ENCODE measurements around the gene HLTF. TPM values are rescaled to one million over a fixed set of nuclear protein-coding genes. Genes with fewer than 3 reads are reported as not detected.

HLTF gene
- total RNA-seq, 6 experiments from 2014 or later = 31.0 to 36.6 (median 34.5) TPM

DNA sequence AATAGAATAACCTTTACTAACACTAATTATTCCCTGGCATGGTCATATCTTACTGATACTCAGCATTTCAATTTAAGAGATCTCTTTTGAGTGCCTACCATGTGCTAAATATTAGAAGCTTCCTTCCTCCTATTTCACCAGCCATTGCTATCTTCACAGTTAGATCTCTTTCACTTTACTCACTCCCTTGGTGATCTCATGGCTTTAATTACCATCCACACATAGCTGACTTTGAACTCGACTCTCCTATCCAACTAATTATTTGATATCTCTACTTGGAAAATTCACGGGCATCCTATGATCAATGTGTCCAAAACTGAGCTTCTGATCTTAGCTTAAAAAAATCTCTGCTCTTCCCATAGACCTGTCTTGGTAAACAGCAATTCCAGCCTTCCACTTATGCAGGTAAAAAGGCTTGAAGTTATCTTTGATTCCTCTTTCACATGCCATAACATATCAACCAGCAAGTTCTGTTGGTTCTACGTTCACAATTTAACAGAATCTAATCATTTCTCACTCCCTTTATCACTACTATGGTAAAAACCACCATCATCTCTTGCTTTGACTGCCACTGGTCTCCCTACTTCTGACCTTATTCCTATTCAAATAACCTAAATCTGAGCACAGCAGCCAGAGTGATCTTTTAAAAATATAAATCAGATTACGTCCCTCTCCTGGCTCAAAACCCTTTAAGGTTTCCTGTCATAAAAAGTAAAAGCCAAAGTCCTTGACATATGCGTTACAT is 41.8 kb downstream of the HLTF start:
- no peak for DNase-seq
- TF ChIP-seq CTCF (IDR thresholded peaks at IDR 0.05) = no peak
- H3K4me3 Mint-ChIP-seq = no peak overlapping the region
- 0 out of 2 replicates have a peak, but pooled peaks cover 2% of the 10 kb centered on the region for H3K27me3 Mint-ChIP-seq (ENCODE audit: insufficient read depth)
- no peaks in the 10 kb centered on the region for H3K9me3 Mint-ChIP-seq
- peaks cover 27% of the 10 kb centered on the region for H3K4me1 Mint-ChIP-seq (ENCODE audit: low read depth)
- H3K27ac Mint-ChIP-seq = no peak overlapping the region
- peaks cover 28% of the 10 kb centered on the region for H3K36me3 Mint-ChIP-seq (ENCODE audit: low read depth)

DNA sequence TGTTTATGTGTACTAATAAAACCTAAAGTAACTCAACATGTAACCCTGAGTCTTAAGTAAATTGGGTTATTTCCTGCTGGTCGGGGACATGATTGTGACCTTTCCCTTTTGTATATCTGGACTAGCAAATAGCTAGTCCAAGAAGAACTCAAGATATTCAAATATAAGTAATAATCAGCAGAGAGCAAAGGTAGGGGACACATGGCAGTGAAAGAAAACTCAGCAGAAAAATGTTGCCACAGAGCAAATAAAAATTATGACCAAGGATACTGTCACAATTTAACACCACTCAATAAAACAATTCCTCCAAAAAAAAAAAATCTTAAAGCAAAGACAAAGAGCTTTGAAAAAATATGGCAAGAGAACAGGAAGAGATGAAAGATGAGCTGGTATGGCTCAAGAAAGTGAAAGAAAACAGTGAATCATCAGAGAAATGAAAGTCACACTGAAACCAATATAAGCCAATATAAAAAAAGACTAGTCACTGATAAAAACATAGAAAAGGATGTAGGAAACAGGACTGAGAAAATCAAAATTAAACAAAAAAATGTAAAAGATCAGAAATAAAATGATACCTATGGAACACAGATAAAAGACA is 43.4 kb downstream of the HLTF start:
- H3K27ac Mint-ChIP-seq = peak overlapping the region; percentile 76
- DNase-seq = peak; percentile 16
- peaks cover 23% of the 10 kb centered on the region for H3K36me3 Mint-ChIP-seq (ENCODE audit: low read depth)
- no peaks in the 10 kb centered on the region for H3K9me3 Mint-ChIP-seq
- H3K4me3 Mint-ChIP-seq = peak overlapping the region; percentile 50
- H3K27me3 Mint-ChIP-seq (ENCODE audit: insufficient read depth) = 0 out of 2 replicates have a peak, but pooled peaks cover 2% of the 10 kb centered on the region
- TF ChIP-seq CTCF (IDR thresholded peaks at IDR 0.05) = no peak
- peaks cover 27% of the 10 kb centered on the region for H3K4me1 Mint-ChIP-seq (ENCODE audit: low read depth)

- Mint-ChIP-seq H3K36me3 (ENCODE audit: low read depth) (peaks cover 8% of the 10 kb centered on the region), H3K4me1 (ENCODE audit: low read depth) (peaks cover 13% of the 10 kb centered on the region), H3K27me3 (ENCODE audit: insufficient read depth) (no peaks in the 10 kb centered on the region), H3K4me3 (no peak overlapping the region), H3K27ac (no peak overlapping the region), H3K9me3 (no peaks in the 10 kb centered on the region)
- no peak for DNase-seq
- no peak for TF ChIP-seq CTCF (IDR thresholded peaks at IDR 0.05)
Measured at GRCh38 chr3:149038322-149038721, 48.0 kb downstream of the HLTF start.

DNA sequence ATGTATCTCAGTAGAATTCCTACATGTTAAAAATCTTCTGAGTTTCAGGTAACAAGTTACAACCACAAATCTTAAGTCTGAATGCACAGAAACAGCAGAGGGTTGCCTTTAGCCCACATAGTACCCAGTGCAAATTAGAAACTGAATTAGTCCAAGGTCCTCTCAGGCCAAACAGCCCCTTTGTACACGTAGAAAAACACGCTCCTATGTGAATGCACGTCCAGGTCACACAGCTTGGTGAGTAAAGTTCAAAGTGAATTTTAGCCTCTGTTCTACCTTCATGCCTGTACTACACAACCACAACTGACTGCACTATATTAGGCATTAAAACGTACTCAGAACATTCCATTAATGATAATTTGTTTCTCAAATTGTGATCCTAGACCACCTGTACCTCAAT is 48.6 kb downstream of the HLTF start:
- H3K4me1 Mint-ChIP-seq (ENCODE audit: low read depth) = peaks cover 7% of the 10 kb centered on the region
- H3K27ac Mint-ChIP-seq = no peak overlapping the region
- no peak overlapping the region for H3K4me3 Mint-ChIP-seq

DNA sequence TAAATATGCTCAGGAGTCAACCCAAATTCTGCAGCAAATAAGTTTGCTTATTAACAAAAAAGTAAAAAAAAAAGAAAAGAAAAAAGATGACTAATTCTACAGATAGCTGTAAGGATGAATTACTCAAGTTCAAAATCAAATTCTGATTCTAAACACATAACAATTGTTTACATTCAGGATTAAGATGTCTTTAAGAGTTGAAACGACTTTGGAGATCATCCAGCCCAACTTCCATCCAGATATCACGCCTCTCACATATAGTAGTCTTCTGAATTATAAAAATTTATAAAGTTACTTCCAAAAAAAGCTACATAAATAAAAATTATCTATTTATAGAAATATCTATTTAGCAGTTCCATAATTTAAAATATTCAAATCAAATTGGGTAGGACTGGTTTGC is 55.2 kb downstream of the HLTF start:
- Mint-ChIP-seq H3K36me3 (ENCODE audit: low read depth) (peaks cover 20% of the 10 kb centered on the region; the same call in 1 of the 2 replicates), H3K4me3 (no peak overlapping the region), H3K27me3 (ENCODE audit: insufficient read depth) (no peaks in the 10 kb centered on the region), H3K4me1 (ENCODE audit: low read depth) (peaks cover 15% of the 10 kb centered on the region), H3K9me3 (no peaks in the 10 kb centered on the region), H3K27ac (no peak overlapping the region)
- no peak for TF ChIP-seq CTCF (IDR thresholded peaks at IDR 0.05)
- DNase-seq = no peak

More for the DNA sequence above, 48.6 kb downstream of the HLTF start:
- H3K36me3 Mint-ChIP-seq (ENCODE audit: low read depth) = peaks cover 3% of the 10 kb centered on the region; the same call in 1 of the 2 replicates
- no peak for TF ChIP-seq CTCF (IDR thresholded peaks at IDR 0.05)
- H3K27me3 Mint-ChIP-seq (ENCODE audit: insufficient read depth) = no peaks in the 10 kb centered on the region
- H3K9me3 Mint-ChIP-seq = no peaks in the 10 kb centered on the region
- no peak for DNase-seq

Data from HFFc6 (cell line).